Measurements from ENCODE around the gene LRIG1.

- TF ChIP-seq MAX (IDR thresholded peaks at IDR 0.05) (no peak), CEBPB (IDR thresholded peaks at IDR 0.05) (peak; percentile 91), TEAD4 (IDR thresholded peaks at IDR 0.05) (no peak), EGR1 (IDR thresholded peaks at IDR 0.05) (no peak), TCF12 (IDR thresholded peaks at IDR 0.05; ENCODE audit: low read depth) (no peak), USF1 (IDR thresholded peaks at IDR 0.05) (no peak), TAF1 (IDR thresholded peaks at IDR 0.05; ENCODE audit: low read depth) (no peak), EP300 (IDR thresholded peaks at IDR 0.05; ENCODE audit: borderline replicate concordance) (no peak)
- TF ChIP-seq, protein P1, sequence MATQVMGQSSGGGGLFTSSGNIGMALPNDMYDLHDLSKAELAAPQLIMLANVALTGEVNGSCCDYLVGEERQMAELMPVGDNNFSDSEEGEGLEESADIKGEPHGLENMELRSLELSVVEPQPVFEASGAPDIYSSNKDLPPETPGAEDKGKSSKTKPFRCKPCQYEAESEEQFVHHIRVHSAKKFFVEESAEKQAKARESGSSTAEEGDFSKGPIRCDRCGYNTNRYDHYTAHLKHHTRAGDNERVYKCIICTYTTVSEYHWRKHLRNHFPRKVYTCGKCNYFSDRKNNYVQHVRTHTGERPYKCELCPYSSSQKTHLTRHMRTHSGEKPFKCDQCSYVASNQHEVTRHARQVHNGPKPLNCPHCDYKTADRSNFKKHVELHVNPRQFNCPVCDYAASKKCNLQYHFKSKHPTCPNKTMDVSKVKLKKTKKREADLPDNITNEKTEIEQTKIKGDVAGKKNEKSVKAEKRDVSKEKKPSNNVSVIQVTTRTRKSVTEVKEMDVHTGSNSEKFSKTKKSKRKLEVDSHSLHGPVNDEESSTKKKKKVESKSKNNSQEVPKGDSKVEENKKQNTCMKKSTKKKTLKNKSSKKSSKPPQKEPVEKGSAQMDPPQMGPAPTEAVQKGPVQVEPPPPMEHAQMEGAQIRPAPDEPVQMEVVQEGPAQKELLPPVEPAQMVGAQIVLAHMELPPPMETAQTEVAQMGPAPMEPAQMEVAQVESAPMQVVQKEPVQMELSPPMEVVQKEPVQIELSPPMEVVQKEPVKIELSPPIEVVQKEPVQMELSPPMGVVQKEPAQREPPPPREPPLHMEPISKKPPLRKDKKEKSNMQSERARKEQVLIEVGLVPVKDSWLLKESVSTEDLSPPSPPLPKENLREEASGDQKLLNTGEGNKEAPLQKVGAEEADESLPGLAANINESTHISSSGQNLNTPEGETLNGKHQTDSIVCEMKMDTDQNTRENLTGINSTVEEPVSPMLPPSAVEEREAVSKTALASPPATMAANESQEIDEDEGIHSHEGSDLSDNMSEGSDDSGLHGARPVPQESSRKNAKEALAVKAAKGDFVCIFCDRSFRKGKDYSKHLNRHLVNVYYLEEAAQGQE (IDR thresholded peaks at IDR 0.05; ENCODE audit: low read depth) = no peak
Measured at GRCh38 chr3:66442254-66443117, 58.3 kb downstream of the LRIG1 start.

All from Ishikawa (cell line).